Measurements from ENCODE around the gene HOXB1.

Gene HOXB1

GRCh38 chr17:48577330-48577945, 46.6 kb upstream of the HOXB1 start:
- no peak overlapping the region for H3K4me3 ChIP-seq (ENCODE audit: low read depth, low read length)
- no peak for DNase-seq
- no peaks in the 10 kb centered on the region for H3K9me3 ChIP-seq
- no peaks in the 10 kb centered on the region for H3K4me1 ChIP-seq
- H3K36me3 ChIP-seq: no peaks in the 10 kb centered on the region
- H3K27me3 ChIP-seq: peaks cover 96% of the 10 kb centered on the region
- TF ChIP-seq CTCF (IDR thresholded peaks at IDR 0.05; ENCODE audit: low read depth, low read length): no peak

GRCh38 chr17:48576479-48577309, 45.9 kb upstream of the HOXB1 start:
- peaks cover 96% of the 10 kb centered on the region for H3K27me3 ChIP-seq
- no peak for TF ChIP-seq CTCF (IDR thresholded peaks at IDR 0.05; ENCODE audit: low read depth, low read length)
- H3K4me1 ChIP-seq: no peaks in the 10 kb centered on the region
- DNase-seq: no peak
- no peaks in the 10 kb centered on the region for H3K36me3 ChIP-seq
- H3K4me3 ChIP-seq (ENCODE audit: low read depth, low read length): no peak overlapping the region
- no peaks in the 10 kb centered on the region for H3K9me3 ChIP-seq

GRCh38 chr17:48575673-48576478, 45.1 kb upstream of the HOXB1 start:
- DNase-seq: no peak
- Histone ChIP-seq H3K36me3 (no peaks in the 10 kb centered on the region), H3K9me3 (no peaks in the 10 kb centered on the region), H3K4me1 (no peaks in the 10 kb centered on the region), H3K4me3 (ENCODE audit: low read depth, low read length) (no peak overlapping the region), H3K27me3 (peaks cover 96% of the 10 kb centered on the region)
- TF ChIP-seq CTCF (IDR thresholded peaks at IDR 0.05; ENCODE audit: low read depth, low read length): no peak

DNA sequence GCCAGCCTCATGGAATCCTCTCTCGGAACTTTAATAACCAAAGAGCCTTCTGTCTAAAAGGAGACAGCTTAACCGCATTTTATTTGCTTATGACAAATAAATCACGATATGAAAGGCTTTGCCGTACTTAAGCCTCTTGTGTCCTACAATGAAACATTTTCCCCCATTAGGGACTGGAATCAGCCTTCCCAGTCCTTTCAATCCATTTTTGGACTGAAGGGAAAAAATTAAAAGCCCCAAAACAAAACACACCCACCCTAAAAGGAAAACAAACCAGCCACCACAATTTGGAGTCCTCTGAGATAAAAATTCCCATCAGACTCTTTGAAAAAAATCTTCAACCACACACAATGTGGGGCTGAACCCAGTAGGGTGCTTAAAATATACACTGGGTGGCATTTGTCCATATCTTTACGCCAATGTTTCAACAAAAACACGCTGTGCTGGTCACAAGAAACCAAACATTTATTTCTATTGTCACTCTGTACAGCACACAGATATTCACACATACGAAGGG, 44.3 kb upstream of the HOXB1 start:
- no peak overlapping the region for H3K4me3 ChIP-seq (ENCODE audit: low read depth, low read length)
- peaks cover 96% of the 10 kb centered on the region for H3K27me3 ChIP-seq

DNA sequence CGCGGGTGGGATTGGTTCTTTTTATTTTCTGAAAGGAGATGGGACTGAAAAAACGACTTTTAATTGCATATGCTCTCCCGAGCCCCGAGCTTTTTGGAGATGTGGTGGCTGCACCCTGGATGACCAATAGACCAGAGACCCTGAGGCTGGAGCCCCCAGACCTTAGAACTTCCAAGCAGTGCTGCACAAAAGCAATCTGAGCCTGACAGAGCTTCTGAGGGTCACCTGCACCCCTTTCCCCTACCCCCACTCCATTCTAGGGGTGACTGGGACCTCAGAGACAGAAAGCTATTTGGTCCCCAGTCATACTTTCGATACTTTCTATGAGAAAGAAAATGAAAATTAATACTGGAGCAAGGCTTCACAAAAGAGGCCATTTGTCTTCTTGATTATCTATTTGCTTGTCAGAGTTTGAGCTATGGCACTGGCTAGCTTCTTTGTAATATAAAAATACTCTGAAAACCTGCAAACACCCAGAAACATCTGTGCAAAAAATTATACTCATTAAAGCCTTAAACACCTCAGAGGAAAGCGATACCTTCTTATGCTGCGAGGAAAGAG, 43.8 kb upstream of the HOXB1 start:
- TF ChIP-seq CTCF (IDR thresholded peaks at IDR 0.05; ENCODE audit: low read depth, low read length): no peak
- Histone ChIP-seq H3K36me3 (no peaks in the 10 kb centered on the region), H3K9me3 (no peaks in the 10 kb centered on the region), H3K27me3 (peaks cover 96% of the 10 kb centered on the region), H3K4me1 (no peaks in the 10 kb centered on the region), H3K4me3 (ENCODE audit: low read depth, low read length) (no peak overlapping the region)
- no peak for DNase-seq

More for the DNA sequence above, 44.3 kb upstream of the HOXB1 start:
- H3K4me1 ChIP-seq: no peaks in the 10 kb centered on the region
- DNase-seq: no peak
- H3K9me3 ChIP-seq: no peaks in the 10 kb centered on the region
- H3K36me3 ChIP-seq: no peaks in the 10 kb centered on the region
- no peak for TF ChIP-seq CTCF (IDR thresholded peaks at IDR 0.05; ENCODE audit: low read depth, low read length)

Data from BE2C (cell line).